H9 (cell line): ENCODE results near the gene AHI1. TPM values are rescaled to one million over a fixed set of nuclear protein-coding genes. Genes with fewer than 3 reads are reported as not detected.

ENCODE experiments used
- DNase-seq: peaks from one replicate; pipeline ENCODE4 v3.0.0-alpha.2; 2017
- H2AFZ ChIP-seq: one replicate; pipeline ENCODE4 v1.6.1; 2013; ENCODE audit warnings: mild to moderate bottlenecking, low read length, control low read depth, moderate library complexity
- H2AK5ac ChIP-seq: 2 replicates; pipeline ENCODE4 v1.6.1; 2013; ENCODE audit warnings: low read length, control low read depth, mixed read lengths; ENCODE audit not compliant: insufficient read length
- H2BK120ac ChIP-seq: one replicate; pipeline ENCODE4 v1.6.1; 2013; ENCODE audit warnings: low read depth, mild to moderate bottlenecking, low read length, control low read depth, inconsistent platforms; ENCODE audit not compliant: poor library complexity, severe bottlenecking
- H2BK12ac ChIP-seq: 2 replicates; pipeline ENCODE4 v1.6.1; 2013; ENCODE audit warnings: low read length, control low read depth, mixed read lengths, low read depth; ENCODE audit not compliant: insufficient read length
- H2BK15ac ChIP-seq: 2 replicates; pipeline ENCODE4 v1.6.1; 2013; ENCODE audit warnings: low read depth, low read length, control low read depth
- H2BK20ac ChIP-seq: one replicate; pipeline ENCODE4 v1.6.1; 2013; ENCODE audit warnings: low read depth, mild to moderate bottlenecking, low read length, control low read depth, inconsistent platforms; ENCODE audit not compliant: poor library complexity, severe bottlenecking
- H2BK5ac ChIP-seq: 2 replicates; pipeline ENCODE4 v1.6.1; 2013; ENCODE audit warnings: low read length, control low read depth, mixed read lengths; ENCODE audit not compliant: insufficient read length
- H3K14ac ChIP-seq: 2 replicates; pipeline ENCODE4 v1.6.1; 2013; ENCODE audit warnings: low read length, control low read depth; ENCODE audit not compliant: insufficient read depth
- H3K18ac ChIP-seq: 2 replicates; pipeline ENCODE4 v1.6.1; 2013; ENCODE audit warnings: low read depth, mild to moderate bottlenecking, mixed read lengths, low read length, control low read depth; ENCODE audit not compliant: insufficient read length
- H3K23ac ChIP-seq: 2 replicates; pipeline ENCODE4 v1.6.1; 2013; ENCODE audit warnings: low read length, control low read depth, mixed read lengths, low read depth; ENCODE audit not compliant: insufficient read length
- H3K23me2 ChIP-seq: 2 replicates; pipeline ENCODE4 v1.6.1; 2013; ENCODE audit warnings: low read depth, mild to moderate bottlenecking, mixed read lengths, low read length, control low read depth; ENCODE audit not compliant: insufficient read length, poor library complexity, severe bottlenecking
- H3K27ac ChIP-seq: 2 replicates; pipeline ENCODE4 v1.5.1; 2013; ENCODE audit warnings: low read length, control low read depth, mixed read lengths, low read depth; ENCODE audit not compliant: insufficient read length
- H3K27me3 ChIP-seq: 2 replicates; pipeline ENCODE4 v1.6.1; 2013; ENCODE audit warnings: low read length, control low read depth, inconsistent platforms; ENCODE audit not compliant: insufficient read depth
- H3K4ac ChIP-seq: 2 replicates; pipeline ENCODE4 v1.6.1; 2013; ENCODE audit warnings: low read depth, mild to moderate bottlenecking, control low read depth, inconsistent platforms, low read length, moderate library complexity
- H3K4me1 ChIP-seq: 2 replicates; pipeline ENCODE4 v1.6.1; 2013; ENCODE audit warnings: low read length, control low read depth, inconsistent platforms; ENCODE audit not compliant: insufficient read depth
- H3K4me2 ChIP-seq: 2 replicates; pipeline ENCODE4 v1.6.1; 2013; ENCODE audit warnings: low read length, control low read depth, mixed read lengths; ENCODE audit not compliant: insufficient read length, insufficient read depth
- H3K56ac ChIP-seq: 2 replicates; pipeline ENCODE4 v1.6.1; 2013; ENCODE audit warnings: low read depth, mild to moderate bottlenecking, mixed read lengths, low read length, control low read depth; ENCODE audit not compliant: insufficient read length
- H3K79me1 ChIP-seq: 2 replicates; pipeline ENCODE4 v1.6.1; 2013; ENCODE audit warnings: low read depth, mild to moderate bottlenecking, moderate library complexity, low read length, control low read depth, inconsistent platforms; ENCODE audit not compliant: insufficient read depth, poor library complexity, severe bottlenecking
- H3K79me2 ChIP-seq: 2 replicates; pipeline ENCODE4 v1.6.1; 2013; ENCODE audit warnings: low read length, control low read depth, inconsistent platforms; ENCODE audit not compliant: insufficient read depth
- H3K9ac ChIP-seq: 2 replicates; pipeline ENCODE4 v1.6.1; 2013; ENCODE audit warnings: low read length, control low read depth, mixed read lengths; ENCODE audit not compliant: insufficient read length; ENCODE audit errors: extremely low read depth
- H3K9me3 ChIP-seq: one replicate; pipeline ENCODE4 v1.6.1; 2013; ENCODE audit warnings: low read depth, low read length, inconsistent platforms; ENCODE audit not compliant: control insufficient read depth
- H3T11ph ChIP-seq: one replicate; pipeline ENCODE4 v1.6.1; 2013; ENCODE audit warnings: mild to moderate bottlenecking, low read length, control low read depth, inconsistent platforms
- H4K20me1 ChIP-seq: one replicate; pipeline ENCODE4 v1.6.1; 2013; ENCODE audit not compliant: control insufficient read depth, insufficient read length, insufficient read depth
- H4K5ac ChIP-seq: 2 replicates; pipeline ENCODE4 v1.6.1; 2013; ENCODE audit warnings: low read depth, mild to moderate bottlenecking, mixed read lengths, low read length, control low read depth; ENCODE audit not compliant: insufficient read length
- H4K8ac ChIP-seq: replicated peaks from 2 replicates; pipeline ENCODE4 v1.6.1; 2013; ENCODE audit warnings: low read length, control low read depth, mixed read lengths, low read depth; ENCODE audit not compliant: insufficient read length
- H4K91ac ChIP-seq: 2 replicates; pipeline ENCODE4 v1.6.1; 2013; ENCODE audit warnings: low read depth, mild to moderate bottlenecking, moderate library complexity, mixed read lengths, low read length, control low read depth; ENCODE audit not compliant: insufficient read length
- H3K27ac Mint-ChIP-seq, 3 experiments: 2 replicates in 2 of 3; 3 replicates in 1 of 3; pipeline ENCODE4 v1.8.0; 2020 to 2021; ENCODE audit warnings: mixed read lengths in 3 of 3, mild to moderate bottlenecking in 1 of 3, moderate library complexity in 1 of 3
- H3K27me3 Mint-ChIP-seq: 2 replicates; pipeline ENCODE4 v1.8.0; 2021; ENCODE audit warnings: low read depth, mild to moderate bottlenecking, moderate library complexity, mixed read lengths
- H3K36me3 Mint-ChIP-seq, 3 experiments: 2 replicates in 2 of 3; 3 replicates in 1 of 3; pipeline ENCODE4 v1.8.0; 2020 to 2021; ENCODE audit warnings: low read depth in 3 of 3, mixed read lengths in 3 of 3; ENCODE audit not compliant: insufficient read depth in 1 of 3
- H3K4me1 Mint-ChIP-seq, 2 experiments: 2 replicates each; pipeline ENCODE4 v1.8.0; 2020; ENCODE audit warnings: mixed read lengths in 2 of 2
- H3K4me3 Mint-ChIP-seq, 2 experiments: 2 replicates in 1 of 2; 3 replicates in 1 of 2; pipeline ENCODE4 v1.8.0; 2020 to 2021; ENCODE audit warnings: mild to moderate bottlenecking in 2 of 2, mixed read lengths in 2 of 2, moderate library complexity in 1 of 2
- H3K9me3 Mint-ChIP-seq, 2 experiments: 2 replicates in 1 of 2; 3 replicates in 1 of 2; pipeline ENCODE4 v1.8.0; 2020; ENCODE audit warnings: mild to moderate bottlenecking in 2 of 2, mixed read lengths in 2 of 2, moderate library complexity in 1 of 2
- CTCF ChIP-seq: fragments of 200-600 bp; sonication (generic); conservative IDR thresholded peaks from 3 replicates; pipeline ENCODE4 v1.8.0; 2021; ENCODE audit warnings: antibody characterized with exemption, mild to moderate bottlenecking
- WGBS: extraction: QIAGEN DNeasy Blood & Tissue Kit; methylation state at CpG from one replicate; pipeline ENCODE4 v1.1.7; 2013; ENCODE audit warnings: missing lambda C conversion rate, low lambda C conversion rate, mixed read lengths; ENCODE audit not compliant: insufficient read length; ENCODE audit errors: extremely low coverage; 5-methylcytosine and 5-hydroxymethylcytosine counted together
- total RNA-seq: library from RNA; stranded (reverse); gene quantifications from 2 replicates; pipeline ENCODE4 v1.2.1, GENCODE V29; 2021

The AHI1 gene
- total RNA-seq, 1 experiment from 2014 or later = 9.9 TPM

GRCh38 chr6:135412761-135413160, 84.8 kb downstream of the AHI1 start:
- no peak for DNase-seq
- H4K8ac ChIP-seq = no peak overlapping the region
- H4K91ac ChIP-seq = no peak overlapping the region
- no peaks in the 10 kb centered on the region for H3K4me1 Mint-ChIP-seq
- no peak overlapping the region for H3K4ac ChIP-seq
- H2BK120ac ChIP-seq = no peak overlapping the region
- H3K14ac ChIP-seq = no peak overlapping the region
- no peak for TF ChIP-seq CTCF
- H3K4me3 Mint-ChIP-seq = no peak overlapping the region
- no peak overlapping the region for H3K4me2 ChIP-seq
- whole genome bisulfite sequencing = no CpG with 5 or more reads among the region's 1 CpG
- no peaks in the 10 kb centered on the region for H3K27me3 Mint-ChIP-seq
- no peak overlapping the region for H3K23ac ChIP-seq
- no peak overlapping the region for H3K56ac ChIP-seq
- H3T11ph ChIP-seq = no peak overlapping the region
- no peaks in the 10 kb centered on the region for H4K20me1 ChIP-seq
- H2BK15ac ChIP-seq = no peak overlapping the region
- H2BK20ac ChIP-seq = no peak overlapping the region
- no peak overlapping the region for H2AK5ac ChIP-seq
- H3K27ac Mint-ChIP-seq = no peak overlapping the region
- no peaks in the 10 kb centered on the region for H3K79me1 ChIP-seq
- no peak overlapping the region for H2BK5ac ChIP-seq
- H3K27me3 ChIP-seq = no peaks in the 10 kb centered on the region
- no peaks in the 10 kb centered on the region for H3K9me3 Mint-ChIP-seq
- no peak overlapping the region for H2AFZ ChIP-seq
- no peak overlapping the region for H2BK12ac ChIP-seq
- H3K9ac ChIP-seq = no peak overlapping the region
- H3K23me2 ChIP-seq = no peaks in the 10 kb centered on the region
- H4K5ac ChIP-seq = no peak overlapping the region
- no peaks in the 10 kb centered on the region for H3K36me3 Mint-ChIP-seq
- no peak overlapping the region for H3K18ac ChIP-seq
- no peak overlapping the region for H3K27ac ChIP-seq
- no peaks in the 10 kb centered on the region for H3K79me2 ChIP-seq
- no peaks in the 10 kb centered on the region for H3K4me1 ChIP-seq
- H3K9me3 ChIP-seq = no peaks in the 10 kb centered on the region
